Measurements from ENCODE around the gene KIAA1549.

The KIAA1549 gene

GRCh38 chr7:138907201-138907847, 73.9 kb downstream of the KIAA1549 start:
- no peak for DNase-seq (ENCODE audit: low read depth)

GRCh38 chr7:138903859-138904435, 77.2 kb downstream of the KIAA1549 start:
- no peak for DNase-seq (ENCODE audit: low read depth)

DNA sequence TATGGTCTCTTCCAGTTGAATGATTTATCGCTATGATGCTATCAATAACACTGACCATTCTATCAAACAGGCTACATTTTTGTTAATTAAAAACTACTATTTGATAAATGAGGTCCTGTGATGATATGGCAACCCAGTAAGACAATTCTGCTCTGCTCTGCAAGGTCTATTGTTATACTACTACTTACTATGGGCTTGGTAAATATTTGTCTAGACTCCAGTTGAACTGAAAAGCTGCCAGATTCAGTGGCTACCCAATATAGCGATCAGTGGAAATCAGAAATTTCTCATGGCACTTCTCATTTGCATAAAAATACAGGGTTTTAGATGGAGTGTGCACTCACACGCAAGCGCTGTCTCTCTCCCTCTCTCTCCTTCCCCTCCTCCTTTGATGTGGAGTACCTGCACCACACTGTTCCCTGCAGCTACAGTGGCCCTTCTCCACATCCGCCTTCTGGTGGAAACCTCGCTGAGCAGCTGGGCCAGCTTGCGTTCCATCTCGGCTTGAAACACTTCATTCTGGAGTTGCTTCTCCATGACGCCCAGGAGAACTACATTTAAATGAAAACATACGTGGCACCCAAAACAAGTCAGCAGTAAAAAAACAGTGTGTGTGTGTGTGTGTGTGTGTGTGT, 77.9 kb downstream of the KIAA1549 start:
- DNase-seq (ENCODE audit: low read depth) = no peak

- no peak for DNase-seq (ENCODE audit: low read depth)
Measured at GRCh38 chr7:138902161-138902560, 79.0 kb downstream of the KIAA1549 start.

DNA sequence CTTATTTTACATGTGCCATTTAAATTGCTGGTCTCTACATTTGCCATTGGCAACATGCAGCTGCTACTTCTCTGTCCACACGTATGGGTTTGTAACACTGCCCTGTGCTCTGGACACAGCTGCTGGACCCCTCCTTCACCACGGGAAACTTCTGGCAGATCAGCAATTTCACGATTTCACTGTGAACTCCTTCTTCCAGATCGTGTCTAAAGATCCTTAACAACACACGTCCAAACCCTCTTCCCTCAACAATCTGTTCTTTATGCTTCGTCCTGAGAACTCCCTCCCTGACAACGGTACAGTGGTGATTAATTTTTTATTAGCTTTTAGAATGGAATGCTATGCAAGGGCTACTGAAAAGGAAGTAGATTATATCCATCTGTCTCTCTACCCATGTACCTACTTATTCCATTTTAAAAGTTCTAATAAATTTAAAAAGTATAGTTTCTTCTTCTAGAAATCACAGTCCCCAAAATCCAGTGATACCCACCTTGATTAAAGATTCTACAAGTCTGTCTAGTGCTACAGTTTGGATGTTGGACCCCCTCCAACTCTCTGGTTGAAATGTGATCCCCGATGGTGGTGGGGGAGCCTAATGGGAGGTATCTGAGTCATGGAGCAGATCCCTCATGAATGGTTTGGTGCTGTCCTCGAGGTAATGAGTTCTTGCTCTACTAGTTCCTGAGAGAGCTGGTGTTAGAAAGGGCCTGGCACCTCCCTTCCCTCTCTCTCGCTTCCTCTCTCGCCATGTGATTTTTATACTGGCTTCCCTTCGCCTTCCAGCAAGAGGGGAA, 81.0 kb downstream of the KIAA1549 start:
- DNase-seq (ENCODE audit: low read depth) = peak; percentile 75

- DNase-seq (ENCODE audit: low read depth) = no peak
Measured at GRCh38 chr7:138898802-138899201, 82.4 kb downstream of the KIAA1549 start.

DNA sequence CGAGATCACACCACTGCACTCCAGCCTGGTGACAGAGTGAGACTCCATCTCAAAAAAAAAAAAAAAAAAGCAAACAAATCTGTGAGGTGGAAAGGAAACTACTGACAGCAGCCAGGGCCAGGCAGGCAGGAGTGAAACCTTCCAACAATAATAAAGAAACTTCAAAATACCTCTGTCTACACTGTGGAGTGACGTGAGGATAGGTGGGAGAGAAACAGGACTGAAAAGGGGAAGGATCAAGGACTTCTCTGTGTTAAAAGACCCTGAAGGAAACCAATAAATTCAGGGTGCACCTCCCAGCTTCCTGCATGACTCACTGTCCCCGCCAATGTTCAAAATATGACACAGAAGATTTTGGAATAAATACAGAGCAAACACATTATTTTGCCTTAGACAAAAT, 82.9 kb downstream of the KIAA1549 start:
- DNase-seq (ENCODE audit: low read depth) = peak; percentile 27

- no peak for DNase-seq (ENCODE audit: low read depth)
Measured at GRCh38 chr7:138895679-138896078, 85.5 kb downstream of the KIAA1549 start.

- DNase-seq (ENCODE audit: low read depth) = no peak
Measured at GRCh38 chr7:138893258-138893657, 87.9 kb downstream of the KIAA1549 start.

DNA sequence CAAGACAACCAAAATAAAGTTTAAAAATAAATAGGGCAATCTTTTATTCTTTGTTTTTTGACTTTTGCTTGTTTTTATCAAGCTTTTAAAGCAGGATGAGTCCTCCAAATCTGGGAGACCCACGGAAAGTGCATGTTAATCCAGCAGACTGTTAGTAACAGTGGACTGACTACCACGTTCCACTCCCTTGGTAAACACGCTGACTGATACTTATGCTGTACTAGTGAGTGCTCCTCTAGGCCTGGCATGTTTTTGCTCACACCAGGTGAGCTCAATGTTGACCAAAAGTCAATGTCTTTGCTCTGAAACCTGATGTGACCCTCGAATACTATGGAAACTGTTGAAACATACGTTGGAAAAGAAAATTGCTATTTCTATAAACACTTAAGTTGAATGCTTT, 88.4 kb downstream of the KIAA1549 start:
- DNase-seq (ENCODE audit: low read depth) = no peak

- no peak for DNase-seq (ENCODE audit: low read depth)
Measured at GRCh38 chr7:138892006-138892630, 89.1 kb downstream of the KIAA1549 start.

GRCh38 chr7:138891446-138891810, 89.8 kb downstream of the KIAA1549 start:
- peak; percentile 79 for DNase-seq (ENCODE audit: low read depth)

- peak; percentile 95 for DNase-seq (ENCODE audit: low read depth)
Measured at GRCh38 chr7:138890499-138891445, 90.4 kb downstream of the KIAA1549 start.

DNA sequence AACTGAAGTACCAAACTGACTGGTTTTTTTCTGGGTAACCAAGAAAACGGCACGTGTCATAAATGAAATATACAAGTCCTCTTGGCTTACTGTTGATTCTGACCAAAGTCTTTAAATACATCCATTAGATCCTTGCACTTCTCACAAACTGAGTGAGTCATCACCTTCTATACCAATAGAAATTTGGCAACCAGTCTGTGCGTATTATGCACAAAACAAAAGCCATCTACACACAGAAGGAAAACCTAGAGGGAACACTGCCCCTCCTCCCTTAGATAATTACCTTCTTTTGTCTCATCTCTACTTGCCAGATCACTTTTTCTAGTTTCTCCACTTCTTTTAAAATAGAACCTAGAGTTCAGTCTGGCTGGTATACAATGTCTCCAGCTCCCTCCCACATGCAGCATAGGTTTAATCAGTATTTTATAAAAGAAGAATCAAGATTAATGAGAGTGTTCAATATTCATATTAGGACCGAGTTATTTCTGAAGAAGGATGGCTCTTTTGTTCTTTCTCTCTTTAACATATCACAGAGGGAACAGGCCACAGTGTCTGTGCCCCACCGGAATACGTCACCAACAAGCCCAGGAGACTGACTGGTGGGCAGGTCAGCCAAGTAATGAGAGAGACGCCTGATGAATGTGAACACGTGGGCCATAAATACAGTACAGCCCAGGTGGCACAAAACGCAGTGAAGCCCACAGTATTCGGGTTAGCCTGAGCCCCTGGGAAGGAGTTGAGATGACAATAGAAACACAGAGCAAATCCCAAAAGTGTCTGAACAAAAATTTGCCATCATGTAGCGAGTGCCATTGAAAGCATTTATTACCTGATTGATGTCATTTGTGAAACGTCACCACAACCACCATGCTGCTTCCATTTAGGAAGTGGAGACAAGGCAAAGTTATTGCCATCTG, 91.3 kb downstream of the KIAA1549 start:
- DNase-seq (ENCODE audit: low read depth) = peak; percentile 46

DNA sequence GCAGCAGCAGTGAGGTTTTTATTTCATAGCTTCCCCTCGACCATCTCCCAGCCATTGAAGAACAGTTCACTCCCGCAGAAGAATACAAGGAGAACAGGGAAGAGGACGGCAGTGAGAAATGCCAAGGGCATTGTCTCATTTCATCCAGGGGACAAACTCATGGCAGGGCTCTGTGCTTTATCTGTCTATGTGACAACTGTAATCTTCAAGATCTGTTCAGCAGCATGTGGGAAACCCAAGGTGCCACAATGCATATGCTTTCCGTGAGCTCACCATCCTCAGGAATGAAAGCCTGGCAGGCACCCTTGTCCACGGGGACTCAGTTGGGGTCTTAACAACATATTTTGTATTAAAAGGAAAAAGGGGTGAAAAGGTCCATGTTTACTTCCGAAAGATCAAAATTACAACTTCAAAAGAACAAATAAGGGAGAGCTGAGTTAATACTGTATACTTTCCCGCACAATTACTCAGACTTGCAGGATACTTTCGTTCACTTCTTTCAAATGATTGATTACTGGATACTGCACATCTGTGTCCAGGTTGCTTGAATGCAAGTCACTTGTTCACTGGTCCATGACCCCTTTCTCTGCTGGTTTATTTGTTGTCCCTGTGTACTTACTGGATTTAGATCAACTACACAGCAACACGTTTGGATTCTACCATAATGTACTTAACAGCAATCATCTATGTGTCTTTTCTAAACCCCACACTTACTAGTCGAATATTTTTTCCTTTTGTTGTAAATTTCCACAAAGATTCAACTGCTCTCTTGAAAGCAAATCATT, 93.1 kb downstream of the KIAA1549 start:
- no peak for DNase-seq (ENCODE audit: low read depth)

GRCh38 chr7:138887085-138887710, 94.0 kb downstream of the KIAA1549 start:
- no peak for DNase-seq (ENCODE audit: low read depth)

- DNase-seq (ENCODE audit: low read depth) = peak; percentile 76
Measured at GRCh38 chr7:138886501-138886917, 94.7 kb downstream of the KIAA1549 start.

GRCh38 chr7:138885383-138886147, 95.6 kb downstream of the KIAA1549 start:
- no peak for DNase-seq (ENCODE audit: low read depth)

All from EH (cell line).